Activated CD4-positive, alpha-beta T cell treated with anti-CD3 and anti-CD28 coated beads for 48 hours (primary cell): Measurements from ENCODE around the gene COL8A2.
"Not testable (repeated sequence)": the region's sequence is repeated elsewhere in the genome, so short reads cannot be mapped to it uniquely, and the experiment has no call there.

Experiments used
- DNase-seq: peaks from one replicate; pipeline ENCODE4 v3.0.0-alpha.2; 2020

The COL8A2 gene

GRCh38 chr1:36125129-36125991 is at the start of gene COL8A2:
COL8A2 (minus strand) TSS chr1:36125222; CDS start chr1:36100242, 24,980 bp downstream.
- DNase-seq: no peak

DNA sequence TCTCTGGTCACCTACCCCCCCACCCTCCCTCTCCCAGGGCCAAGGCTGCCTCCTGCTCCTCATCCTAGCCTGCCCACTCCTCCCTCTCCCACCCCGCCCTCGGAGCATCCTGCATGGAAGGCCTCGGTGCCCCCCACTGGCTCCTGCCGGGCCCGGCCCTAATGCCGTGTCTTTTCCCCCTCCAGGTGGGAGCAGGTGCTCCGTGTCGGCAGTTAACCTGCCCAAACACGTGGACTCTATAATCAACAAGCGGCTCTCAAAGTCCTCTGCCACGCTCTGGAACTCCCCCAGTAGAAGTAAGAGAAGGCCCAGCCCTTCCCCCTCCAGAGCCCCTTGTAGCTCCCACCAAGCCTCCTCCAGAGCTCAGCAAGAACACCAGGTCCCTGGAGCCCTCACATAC is 49.7 kb upstream of the COL8A2 start:
- no peak for DNase-seq

DNA sequence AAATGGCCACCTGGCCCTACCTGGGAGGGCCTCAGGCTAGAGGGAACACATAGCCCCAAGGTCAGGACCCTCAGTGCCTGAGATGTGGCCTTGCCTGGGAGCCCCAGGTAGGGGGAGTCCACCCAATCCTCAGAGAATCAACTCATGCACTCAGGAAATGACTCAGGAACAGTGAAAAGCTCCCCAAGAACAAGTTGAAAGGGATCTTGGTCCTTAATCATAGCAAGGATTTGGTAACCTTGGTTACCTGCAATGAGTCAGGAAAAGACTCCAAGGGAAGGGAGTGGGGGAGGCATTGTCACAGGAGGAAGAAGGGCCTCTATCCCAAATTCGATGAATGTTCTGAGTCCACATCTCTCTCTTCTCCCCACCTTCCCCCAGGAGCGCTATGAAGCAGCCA is 48.0 kb upstream of the COL8A2 start:
- DNase-seq: no peak

DNA sequence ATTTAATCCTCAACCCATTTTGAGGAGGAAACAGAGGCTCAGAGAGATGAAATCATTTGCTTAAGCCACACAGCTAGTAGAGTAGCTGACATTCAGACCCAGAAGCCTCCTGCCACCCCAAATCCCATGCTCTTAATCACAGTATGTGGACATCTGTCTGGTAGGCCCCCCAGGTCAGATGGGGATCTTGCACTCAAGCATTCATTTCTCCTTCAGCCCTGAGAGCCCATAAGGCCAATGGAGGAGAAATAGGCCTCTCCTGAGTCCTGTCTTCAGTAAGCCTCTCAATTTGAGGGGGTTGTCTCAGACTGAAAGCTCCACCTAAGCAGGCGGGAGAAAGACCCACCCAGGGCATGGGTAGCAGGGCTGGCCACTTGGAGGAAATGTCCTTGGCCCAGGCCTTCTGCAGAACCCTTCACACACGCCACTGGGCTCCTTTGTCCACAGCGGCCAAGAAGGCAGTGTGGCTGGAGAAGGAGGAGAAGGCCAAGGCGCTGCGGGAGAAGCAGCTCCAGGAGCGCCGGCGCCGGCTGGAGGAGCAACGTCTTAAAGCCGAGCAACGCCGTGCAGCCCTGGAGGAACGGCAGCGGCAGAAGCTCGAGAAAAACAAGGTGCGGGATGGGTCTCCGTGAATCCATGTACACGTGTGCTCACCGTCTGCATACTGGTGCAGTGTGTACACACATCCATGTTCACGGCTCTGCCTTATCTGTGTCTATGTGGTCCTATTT is 47.2 kb upstream of the COL8A2 start:
- no peak for DNase-seq

GRCh38 chr1:36170643-36171412 is 45.8 kb upstream of the COL8A2 start:
- no peak for DNase-seq

GRCh38 chr1:36168514-36168913 is 43.5 kb upstream of the COL8A2 start:
- no peak for DNase-seq

GRCh38 chr1:36166938-36167905 is 42.2 kb upstream of the COL8A2 start:
- DNase-seq: no peak

GRCh38 chr1:36166136-36166535 is 41.1 kb upstream of the COL8A2 start:
- DNase-seq: no peak

GRCh38 chr1:36165145-36165544 is 40.1 kb upstream of the COL8A2 start:
- DNase-seq: no peak

DNA sequence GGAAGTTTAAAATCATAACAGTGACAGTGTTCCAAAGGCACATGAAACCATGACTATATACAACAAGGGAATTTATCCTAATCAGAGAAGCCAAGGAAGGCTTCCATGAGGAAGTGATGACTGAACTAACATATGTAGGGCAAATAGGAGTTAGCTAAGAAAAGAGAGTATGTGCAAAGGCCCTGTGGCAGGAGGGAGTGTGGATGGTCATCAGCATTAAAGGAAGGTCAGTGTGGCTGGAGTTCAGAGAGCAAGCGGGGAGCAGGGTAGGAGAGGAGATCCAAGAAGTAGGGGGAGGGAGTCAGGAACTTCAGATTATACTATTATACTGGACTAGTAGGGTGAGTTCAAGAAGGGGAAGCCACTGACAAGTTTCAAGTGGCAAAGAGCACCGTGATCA is 39.3 kb upstream of the COL8A2 start:
- no peak for DNase-seq

- no peak for DNase-seq
These were observed 38.4 kb upstream of the COL8A2 start for GRCh38 chr1:36163426-36163825.

DNA sequence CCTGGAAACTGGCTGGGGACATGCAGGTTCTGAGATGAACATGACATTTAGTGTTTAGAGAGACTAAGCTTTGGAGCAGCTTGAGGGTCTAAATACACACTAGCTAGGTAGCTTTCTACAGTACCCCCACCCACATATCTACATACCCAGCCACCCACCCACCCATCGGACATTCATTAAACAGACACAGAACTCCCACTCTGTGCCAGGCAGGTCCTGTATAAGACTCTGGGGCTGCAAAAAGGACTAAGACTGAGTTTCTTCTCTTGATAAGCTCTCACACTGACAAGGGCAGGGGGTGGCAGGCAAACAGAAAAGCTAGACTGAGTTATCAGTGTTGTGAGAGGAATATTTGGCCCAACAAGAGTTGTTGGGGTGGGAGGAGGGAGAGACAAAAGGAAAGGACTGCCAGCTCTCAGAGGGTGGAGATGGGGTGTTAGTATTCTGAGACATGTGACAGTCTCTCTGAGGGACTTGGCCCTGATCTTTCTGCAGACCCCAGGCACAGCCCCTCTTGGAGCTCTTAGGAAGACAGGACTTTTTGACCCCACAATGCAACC is 37.7 kb upstream of the COL8A2 start:
- no peak for DNase-seq

DNA sequence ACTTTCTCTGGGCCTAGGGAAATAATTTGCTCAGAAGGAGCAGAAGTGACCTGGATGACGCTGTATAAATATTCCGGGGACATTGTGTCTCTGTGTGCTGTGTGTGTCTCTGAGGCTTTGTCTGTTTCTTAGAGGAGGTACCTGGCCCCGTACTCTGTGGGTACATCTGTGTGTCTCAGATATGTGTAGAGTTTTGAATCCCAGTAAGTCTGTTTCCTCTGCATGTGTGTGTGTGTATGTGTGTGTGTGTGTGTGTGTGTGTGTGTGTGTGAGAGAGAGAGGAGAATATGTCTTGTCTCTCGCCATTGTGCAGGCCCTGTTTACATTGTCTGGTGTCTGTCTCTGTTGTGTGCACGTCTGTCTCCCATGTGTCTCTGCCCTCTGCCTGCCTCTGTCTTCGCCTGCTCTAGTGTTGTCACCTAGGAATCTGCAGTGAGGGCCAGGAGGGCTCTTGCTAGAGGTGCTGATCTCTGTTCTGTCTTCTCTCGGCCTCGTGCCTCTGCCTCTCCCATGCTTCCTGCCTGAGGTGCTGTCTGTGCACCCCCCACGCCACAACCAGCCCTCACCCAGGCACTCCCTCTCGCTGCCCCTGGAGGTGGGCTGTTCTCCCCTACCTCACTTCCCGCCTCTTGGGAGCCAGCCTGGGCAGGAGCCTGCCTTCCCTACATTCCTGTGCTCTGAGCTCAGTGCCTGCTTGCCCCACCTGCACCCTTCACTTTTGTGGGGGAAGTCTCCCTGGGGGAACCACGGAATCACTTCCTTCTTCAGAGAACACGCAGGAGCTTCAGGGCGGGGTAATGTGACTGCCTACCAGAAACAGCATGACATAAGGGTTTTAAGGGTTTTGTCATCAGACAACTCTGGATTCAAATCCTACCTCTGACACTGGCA is 36.9 kb upstream of the COL8A2 start:
- DNase-seq: peak; percentile 56

- DNase-seq: peak; percentile 86
These were observed 36.0 kb upstream of the COL8A2 start for GRCh38 chr1:36160949-36161485.

DNA sequence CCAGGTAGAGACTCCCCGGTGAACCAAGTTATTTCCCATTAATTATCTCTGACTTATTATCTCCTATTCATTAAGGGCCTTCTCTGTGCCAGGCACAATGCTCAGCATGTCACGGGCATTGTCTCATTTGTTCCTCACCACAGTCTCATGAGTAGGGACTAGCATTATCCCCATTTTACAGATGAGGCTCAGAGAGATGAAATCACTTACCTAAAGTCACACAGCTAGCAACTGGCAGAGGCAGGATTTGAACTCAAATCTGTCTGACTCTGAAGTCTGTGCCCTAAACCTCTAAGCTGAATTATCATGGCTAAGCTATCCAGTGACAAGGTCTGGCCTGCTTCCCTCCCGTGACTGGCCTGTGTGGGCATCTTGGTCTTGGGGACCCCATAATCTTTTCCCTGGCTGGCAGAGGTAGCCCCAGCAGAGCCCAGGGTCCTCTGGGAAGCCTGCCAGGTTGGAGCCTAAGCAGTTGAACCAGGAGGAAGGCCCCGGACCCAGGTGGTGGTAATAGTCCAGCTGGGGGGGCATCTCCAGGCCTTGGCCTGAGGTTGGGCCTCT is 35.4 kb upstream of the COL8A2 start:
- DNase-seq: no peak

GRCh38 chr1:36159614-36160387 is 34.8 kb upstream of the COL8A2 start:
- peak; percentile 30 for DNase-seq

- DNase-seq: not testable (repeated sequence)
These were observed 33.8 kb upstream of the COL8A2 start for GRCh38 chr1:36158827-36159252.

DNA sequence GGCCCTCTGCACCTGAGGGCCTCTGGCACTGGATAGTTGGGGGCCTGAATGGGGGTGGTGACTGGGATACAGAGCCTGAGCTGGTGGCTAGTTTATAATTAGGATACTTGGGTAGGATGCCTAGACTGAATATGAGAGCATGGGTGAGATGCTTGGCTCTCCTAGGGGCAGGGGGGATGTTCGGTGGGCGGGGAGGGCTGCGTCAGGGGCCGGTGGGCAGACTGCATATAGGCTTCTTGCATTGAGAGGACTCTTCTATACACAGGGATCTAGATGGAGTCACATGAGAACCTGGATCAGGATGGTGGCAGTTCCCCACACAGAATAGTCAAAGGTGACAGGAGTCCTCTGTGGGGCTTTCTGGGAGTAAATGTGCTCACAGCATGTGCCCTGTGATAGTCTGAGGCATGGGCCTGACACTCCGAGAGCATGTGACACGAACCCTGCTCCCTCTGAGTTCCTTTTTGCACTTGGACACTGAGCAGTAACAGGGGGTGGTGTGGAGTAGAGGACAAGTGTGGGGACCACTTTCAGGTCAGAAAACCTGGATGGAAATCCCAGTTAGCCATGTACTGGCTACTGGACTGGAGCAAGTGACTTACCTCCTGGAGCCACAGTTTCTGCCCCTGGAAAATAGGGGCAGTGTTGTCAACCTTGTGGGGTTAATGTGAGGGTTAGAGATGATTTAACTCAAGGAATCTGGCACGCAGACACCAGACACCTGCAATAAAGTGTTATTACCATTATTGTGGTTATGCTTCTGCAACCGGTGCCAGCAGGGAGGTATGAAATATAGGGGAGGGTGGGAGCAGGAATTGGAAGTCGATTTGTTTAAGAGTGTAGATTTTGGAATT is 33.2 kb upstream of the COL8A2 start:
- DNase-seq: peak; percentile 27
